HG03196 (cell line): ENCODE data around the gene LHPP.

Experiments used
- ATAC-seq: cut with Tn5 transposase; IDR thresholded peaks from one replicate; pipeline ENCODE4 v1.9.1; 2021; ENCODE audit not compliant: unreplicated experiment

Gene LHPP

DNA sequence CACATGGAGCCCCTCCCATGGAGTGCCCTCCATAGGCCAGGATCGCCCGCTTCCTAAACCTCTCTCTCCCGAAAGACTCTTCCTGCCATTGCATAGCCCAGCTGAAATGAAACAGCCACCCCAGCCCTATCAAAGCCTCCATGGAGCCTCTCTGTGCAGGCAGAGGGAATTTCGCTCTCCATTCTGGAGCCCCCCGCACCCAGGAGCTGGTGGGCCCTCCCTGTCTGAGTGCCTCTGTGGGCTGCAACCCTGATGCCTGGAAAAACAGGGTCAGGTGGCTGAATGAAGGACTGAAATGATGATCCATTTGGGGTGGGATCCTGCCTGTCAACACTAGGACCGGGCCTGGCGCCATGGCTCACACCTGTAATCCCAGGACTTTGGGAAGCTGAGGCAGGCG is 176.1 kb downstream of the LHPP start:
- ATAC-seq: no peak

DNA sequence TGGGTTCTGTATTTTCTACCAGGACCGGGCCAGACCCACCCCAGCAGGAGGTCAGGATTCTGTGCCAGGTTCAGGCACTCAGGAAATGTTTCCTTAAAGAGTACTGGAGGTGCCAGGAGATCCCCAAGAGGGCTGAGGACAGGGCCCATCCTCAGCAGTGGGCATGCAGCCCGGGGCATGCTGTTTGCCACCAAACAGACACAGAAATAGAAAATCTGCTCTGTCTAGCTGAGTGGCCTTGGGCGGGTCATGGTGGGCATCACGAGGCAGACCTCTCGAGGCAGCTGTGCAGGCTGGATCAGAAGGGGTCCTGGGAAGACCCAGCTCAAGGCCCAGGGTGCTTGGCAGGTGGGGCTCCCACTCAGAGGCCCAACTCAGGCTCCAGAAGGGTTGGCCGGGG is 177.6 kb downstream of the LHPP start:
- ATAC-seq: no peak

DNA sequence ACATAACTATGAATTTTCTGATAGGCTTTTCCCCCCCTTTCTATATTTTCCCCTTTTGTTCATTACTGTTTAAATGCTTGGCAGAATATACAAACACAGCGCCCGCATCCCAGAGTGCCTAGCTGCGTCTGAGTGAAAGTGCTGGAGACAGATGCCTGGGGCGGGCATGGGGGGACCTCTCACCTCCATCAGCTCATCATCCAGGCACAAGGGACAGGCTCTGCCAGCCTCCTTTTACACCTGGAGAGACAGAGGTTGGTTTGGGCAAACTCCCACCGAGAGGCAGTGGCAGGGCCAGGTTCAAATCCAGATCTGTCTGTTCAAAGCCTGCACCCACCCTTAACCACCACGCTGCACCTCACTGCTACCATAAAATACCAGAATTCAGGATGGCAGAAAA is 178.0 kb downstream of the LHPP start:
- ATAC-seq: no peak

DNA sequence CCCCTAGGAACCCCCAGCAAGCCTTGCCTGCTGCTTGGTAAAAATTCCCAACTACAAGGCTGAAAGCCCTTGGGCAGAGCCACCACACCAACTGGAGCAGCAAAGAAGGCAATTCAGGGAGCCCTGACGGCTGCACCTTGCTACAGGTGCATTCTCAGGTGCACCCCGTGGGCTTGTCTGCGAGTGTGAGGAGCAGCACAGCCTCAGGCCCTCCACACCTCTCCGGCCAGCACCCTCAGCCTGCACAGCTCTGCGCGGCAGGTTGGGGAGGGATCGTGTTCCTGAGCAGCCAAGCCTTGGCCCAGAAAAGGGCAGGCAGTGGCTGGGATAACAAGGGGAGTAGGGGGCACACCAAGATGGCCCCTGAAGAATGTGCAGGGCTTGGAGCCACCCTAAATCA is 178.4 kb downstream of the LHPP start:
- ATAC-seq: no peak

DNA sequence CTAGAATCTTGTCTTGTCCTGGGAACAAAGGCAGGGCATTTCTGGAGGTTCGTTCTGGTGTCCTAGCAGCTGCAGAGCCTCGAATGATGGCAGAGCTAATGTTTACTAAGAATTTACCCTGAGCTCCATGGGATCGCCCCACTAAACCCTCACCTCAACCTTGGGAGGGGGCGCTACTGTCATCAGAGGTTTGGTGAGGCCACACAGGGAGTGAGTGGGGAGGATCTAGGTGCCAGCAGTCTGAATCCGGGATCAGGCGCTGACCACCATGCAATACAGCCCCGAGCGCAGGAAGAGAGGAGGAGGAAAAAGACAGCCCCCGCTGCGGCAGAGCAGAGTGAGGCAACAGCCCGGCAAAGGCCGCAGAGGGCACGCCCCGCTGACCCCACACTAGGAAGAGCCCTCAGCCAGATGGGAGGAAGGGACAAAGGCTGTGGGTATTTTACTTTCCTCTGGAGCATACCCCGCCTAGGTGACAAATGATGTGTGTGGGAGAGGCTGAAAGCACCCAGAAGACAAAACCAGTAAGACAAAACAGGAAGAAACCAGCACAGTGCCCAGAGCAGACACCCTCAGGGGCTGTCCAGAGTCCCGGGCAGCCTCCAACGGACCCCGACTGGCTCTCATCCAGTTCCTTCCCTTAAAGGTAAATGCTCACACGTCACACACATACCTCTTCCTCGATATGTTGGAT is 179.1 kb downstream of the LHPP start:
- peak; percentile 48 for ATAC-seq

DNA sequence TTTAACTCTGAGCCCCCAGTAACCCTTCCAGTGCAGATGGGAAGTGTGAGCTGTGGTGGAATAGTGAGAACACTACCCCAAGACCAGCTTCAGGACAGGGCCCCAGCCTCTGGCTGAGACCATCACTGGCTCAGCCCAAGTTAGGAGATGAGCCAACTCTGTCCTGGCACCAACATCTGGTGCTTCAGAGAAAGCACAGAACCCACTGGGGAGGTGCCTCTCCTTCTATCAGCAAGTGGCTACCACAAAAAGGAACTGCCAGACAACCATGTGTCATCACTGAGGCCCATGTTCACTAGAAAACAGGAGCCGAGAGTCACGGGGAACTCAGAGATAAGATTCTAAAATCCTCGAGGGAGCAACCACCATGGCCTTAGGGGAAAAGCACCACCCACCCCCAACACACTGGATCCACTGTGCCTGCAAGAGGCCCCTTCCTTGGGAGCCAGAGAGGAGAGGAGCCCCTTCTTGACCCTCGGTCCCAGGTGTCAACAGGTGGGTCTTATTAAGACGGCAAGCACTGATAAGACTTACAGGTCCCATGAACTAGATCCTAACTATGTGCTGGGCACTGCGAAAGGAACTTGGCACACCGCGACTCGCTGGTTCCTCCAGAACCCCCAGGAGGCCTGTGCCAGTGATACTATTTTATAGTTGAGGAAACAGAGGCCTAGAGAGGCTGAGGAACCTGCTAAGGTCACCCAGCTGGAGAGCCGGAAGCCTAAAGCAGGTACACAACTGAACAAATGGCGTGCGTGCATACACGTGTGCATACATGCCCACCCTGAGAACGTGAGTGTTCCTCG is 179.9 kb downstream of the LHPP start:
- peak; percentile 48 for ATAC-seq

DNA sequence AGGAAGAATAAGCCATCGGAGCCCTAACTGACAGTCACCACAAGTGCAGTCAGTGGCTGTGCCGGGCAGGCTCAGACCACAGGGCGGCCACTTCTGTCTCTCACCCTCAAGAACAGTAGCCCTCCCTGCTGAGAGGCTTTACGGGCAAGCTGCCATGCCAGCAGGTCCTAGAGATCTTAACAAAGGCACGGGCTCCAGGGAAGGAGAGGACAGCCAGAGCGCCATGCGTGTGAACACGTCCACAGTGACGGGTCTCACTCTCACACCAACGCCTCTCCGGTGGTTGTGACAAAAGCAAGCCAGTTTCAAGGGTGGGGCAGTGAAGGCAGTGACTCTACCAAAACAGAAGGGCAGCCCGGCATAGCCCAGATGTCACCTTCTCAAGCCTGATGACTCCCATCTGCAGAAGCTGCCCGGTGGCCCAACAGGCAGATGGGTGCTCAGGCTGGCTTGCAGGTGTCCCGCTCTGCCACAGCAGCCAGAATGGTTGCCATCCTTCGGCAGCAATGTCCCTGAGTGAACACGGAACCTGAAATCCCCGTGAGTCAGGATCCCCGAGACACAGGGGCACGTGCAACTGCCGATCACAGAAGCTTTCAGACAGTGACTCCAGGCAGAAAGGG is 180.6 kb downstream of the LHPP start:
- ATAC-seq: no peak

DNA sequence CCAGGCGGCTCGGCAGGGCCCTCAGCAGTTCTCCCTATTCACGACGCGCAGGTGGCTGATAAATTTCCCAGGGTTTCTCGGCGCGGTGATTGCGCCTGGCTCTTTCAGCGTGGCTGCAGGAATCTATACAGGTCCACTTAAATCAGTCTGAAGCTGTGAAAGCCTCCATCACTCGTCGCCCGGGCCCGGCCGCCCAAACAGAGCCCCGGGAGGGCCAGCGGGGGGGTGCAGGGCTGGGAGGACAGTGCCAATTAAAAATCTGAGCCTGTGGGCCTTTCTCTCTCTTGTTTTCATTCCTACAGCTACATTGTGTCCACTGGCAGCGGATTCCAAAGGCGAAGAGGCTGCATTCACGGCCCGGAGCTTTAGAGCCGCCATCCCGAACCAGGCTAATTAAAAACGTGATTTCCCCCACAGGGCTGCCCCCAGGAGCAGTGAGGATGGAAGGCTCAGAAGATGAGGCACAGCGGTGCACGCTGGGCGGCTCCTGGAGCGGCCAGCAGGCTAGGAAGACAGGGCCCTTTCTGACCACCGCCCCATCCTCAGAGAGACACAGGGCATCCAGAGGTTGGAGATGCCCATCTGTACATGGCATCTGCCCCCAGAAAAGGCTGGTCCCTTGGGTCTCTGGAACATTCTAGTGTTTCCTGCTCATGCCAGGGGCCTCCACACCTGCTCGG is 181.8 kb downstream of the LHPP start:
- ATAC-seq: no peak

DNA sequence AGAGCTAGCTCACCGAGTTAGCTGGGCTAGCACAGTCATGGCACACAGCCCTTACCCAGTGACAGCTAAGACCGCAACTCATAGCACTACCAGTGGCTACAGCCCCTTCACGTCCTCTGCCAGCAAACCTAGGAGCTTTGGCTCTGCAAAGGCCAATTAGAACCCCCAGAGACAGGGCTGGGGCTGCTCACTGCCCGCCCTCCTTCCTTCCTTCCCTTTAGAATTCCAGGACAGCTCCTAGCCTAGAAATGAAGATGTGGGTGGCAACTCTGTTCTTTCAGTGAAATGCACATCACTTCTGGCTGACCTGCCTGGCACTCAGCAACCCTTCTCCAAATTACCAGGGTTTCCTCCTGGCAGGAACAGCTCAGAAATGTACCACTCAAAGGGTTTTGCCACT is 182.6 kb downstream of the LHPP start:
- no peak for ATAC-seq

DNA sequence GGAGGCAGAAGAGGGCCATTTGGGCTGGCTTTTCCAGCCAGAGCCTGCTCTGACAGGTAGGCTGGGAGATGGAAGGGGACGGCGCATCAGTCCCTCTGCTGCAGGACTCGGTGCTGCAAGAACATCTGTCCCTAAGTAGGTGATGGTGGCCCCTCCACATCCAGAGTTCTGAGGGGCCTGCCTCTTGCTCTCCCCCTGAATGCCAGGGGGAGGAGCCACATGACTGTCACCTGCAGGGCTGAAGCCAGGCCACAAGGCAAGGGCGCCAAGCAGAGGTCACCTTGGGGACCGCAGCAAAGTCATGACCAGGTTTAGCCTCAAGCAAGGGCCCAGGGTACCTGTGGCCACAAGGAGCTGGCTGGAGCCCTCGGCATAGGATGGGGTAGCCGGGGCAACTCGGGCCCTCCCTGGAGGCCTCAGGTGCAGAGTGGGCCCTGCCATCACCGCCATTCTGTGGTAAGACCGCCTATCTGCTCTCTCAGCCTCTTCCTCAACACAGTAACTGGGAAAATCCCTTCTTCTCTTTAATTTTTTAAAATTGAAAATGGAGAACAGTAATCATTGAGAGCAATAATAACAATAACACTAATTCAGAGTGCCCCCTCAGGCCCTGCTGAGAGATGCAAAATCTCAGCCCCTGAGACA is 183.3 kb downstream of the LHPP start:
- ATAC-seq: no peak

DNA sequence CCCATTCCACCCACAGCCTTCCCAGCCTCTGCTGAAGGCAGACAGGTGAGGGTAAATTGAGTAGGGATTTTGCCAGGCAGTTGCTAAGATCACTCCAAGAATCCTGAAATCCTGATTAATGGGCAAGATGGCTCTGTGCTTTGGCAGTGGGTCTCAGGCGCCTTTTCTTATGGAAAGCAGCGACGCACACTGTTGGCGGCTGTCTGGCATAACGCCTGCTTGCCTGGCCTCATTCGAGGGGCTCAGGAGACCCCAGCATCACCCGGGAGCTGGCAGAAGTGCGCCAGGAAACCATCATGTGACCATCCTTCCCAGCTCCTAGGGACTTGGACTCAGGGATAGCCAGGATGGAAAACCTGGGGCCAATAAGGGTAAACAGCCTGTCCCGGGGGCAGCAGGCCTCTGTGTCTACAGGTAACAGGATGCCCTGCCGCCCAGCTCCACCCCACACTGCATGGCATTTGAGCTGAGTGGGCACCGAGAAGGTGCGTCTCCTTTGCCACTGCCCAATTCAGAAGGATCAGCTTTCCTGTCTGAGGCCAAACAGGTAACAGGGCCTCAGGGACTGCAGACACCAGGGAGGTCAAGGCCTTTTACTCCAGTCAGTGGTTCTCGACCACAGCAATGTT is 184.0 kb downstream of the LHPP start:
- no peak for ATAC-seq

DNA sequence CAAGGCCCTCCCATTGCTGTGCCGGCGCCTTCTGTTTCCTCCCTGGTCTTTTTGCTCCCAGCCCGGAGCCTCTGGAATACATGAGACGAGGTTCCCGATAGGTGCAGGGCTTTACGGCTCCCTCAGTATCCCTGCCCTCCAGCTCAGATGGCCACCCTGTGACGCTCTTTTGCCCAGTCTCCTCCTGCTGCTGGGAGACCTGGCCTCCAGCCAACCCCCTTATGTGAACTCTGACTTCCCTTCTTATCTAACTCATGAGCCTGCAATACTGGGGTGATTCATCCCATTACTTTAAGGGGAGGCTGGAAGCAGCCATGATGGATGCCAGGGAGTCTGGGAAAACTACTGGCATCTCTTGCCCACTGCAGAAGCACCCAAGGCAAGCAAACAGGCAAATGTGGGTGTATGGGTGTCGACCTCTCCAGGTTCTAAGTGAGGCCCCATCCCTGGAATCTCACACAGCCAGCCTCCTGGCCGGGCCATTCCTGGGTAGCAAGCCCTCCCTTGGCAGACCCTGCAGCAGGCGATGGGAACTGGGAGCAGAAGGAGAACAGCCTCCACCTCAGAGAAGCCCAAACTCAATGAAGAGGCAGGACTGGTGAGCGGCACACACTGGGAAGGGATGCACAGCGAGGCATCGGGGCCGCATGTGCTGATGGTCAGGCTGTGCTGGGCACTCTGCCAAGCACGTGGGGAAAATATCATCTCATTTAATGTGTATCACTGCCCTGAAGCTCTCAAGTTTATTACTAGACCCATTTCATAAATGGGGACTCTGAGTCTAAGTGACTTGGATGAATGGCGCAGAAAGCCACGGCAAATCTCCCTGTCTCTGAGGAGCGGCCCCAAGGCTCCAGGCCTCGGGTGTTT is 185.1 kb downstream of the LHPP start:
- ATAC-seq: no peak

DNA sequence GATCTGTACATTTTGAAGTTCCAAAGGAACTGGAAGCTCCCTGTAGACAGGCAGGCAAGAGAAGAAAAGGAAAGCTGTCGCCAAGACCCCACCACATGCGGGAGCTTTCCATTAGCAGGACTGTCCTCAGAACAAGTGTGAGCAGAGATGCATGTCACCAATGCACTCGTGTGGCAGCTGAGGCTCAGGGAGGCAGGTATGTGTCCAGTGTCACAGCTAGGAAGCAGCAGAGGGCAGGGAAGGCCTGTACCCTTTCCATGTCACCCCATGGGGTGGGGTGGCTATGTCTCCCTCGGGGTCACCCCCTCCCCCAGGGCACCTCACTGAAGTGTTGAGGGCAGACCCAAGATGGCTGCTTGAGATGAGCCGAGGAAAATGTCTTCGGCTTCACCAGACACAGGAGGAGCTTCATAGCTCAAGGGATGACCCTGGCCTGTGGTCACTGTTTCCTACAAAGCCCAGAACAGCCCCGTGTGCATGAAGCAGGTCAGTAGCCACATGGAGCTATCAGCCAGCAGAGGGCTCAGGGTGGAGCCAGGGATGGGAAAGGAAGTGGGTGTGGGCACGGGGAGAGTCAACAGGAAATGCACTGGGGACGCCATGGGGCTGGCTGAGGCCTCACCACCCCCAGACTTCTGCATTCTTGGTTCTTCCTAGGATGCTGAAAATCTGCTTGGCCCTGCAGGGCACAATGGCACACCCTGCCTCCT is 186.0 kb downstream of the LHPP start:
- ATAC-seq: peak; percentile 72

DNA sequence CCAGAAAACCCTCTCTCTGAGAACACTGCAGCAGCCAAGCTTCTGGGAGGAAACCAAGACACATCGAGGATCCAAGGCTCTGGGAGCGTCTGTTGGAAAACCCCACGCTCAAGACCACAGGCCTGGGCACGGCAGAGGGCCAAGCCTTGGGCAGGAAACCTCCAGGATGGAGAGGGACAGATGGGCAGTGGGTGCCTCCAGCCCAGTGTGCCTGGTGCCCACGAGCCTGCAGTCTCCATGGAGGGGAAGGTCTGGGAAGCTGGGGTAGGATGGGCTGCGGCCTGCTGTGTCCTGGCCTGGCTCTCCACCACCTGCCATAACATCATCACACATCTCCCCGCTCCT is 186.5 kb downstream of the LHPP start:
- no peak for ATAC-seq

DNA sequence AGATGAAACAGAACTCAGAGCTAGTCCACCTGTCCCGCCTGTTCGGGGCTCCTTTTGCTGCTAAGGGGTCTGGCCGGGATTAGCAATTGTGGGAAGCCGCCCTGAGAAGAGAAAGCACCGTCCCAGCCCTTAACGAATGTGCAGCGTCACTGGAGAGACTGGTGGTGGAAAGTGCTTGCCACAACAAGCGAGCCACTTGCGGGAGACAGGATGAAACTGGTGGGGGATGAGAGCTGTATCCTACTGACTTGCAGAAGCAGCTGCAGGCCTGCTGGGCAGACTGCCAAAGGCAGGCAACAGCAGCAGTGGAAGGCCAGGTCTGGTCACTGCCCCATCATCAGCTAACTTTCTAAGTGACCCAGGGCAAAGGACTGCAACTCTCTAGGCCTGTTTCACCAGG is 187.1 kb downstream of the LHPP start:
- no peak for ATAC-seq

DNA sequence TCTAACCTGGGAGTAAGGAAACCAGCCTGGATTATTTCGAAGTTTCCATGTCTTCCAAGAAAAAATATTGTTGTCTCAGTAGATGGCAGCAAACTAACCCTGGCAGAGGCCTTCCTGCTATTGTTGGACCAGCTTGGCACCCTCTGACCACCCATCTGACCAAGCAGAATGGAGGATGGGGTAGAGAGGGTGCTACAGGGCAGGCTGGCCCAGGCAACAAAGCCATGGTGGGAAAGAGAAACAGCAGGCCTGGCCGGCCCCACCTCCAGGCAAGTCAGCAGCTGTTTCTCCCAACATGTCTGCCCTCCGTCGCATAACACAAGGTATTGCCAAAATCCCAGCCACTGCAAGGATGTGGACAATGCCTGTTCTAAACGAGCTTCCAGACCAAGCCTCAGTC is 187.6 kb downstream of the LHPP start:
- ATAC-seq: no peak

DNA sequence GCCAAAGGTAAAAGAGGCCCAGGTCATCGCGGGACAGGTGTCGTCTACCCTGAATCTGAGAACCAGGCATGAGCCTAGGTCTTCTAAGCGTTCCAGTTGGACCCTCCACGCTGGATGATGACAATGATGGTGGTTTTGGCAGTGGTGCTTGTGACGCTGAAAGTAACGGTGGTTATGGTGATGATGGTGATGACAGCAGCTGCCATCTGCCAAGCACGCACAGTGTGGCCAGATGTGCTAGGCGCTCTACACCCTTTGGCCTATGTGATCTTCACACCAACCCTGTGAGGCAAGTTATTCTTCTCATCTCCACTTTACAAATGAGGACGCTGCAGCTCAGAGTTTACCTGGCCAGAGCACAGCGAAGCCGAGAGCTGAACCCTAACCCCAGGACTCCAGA is 188.6 kb downstream of the LHPP start:
- no peak for ATAC-seq

DNA sequence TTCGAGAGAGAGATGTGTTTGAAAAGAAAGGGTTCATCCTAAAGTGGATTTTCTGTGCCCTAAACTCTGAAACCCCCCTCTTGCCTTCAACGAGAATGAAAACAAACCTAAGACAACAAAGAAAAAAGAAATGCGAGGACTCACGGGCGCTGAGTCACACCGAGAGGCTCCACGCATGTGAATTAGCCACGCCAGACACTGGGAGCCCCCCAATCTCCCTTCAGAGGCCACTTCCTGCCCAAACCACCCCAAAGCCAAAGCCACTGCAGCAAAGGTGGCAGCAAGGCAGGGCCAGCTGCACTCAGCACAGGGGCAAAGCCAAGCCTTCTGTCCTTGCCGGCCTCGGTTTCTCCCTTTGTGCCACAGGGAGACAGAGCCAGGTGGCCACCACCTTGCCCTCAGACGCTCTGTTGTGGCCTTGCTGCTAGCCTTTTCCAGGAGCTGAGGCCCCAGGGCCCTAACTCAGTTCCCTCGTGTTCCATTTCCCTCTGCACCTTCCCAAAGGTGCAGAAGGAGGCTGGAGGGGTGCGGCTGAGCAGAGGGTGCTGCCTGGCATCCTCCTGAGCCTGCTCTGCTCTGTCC is 189.3 kb downstream of the LHPP start:
- no peak for ATAC-seq

DNA sequence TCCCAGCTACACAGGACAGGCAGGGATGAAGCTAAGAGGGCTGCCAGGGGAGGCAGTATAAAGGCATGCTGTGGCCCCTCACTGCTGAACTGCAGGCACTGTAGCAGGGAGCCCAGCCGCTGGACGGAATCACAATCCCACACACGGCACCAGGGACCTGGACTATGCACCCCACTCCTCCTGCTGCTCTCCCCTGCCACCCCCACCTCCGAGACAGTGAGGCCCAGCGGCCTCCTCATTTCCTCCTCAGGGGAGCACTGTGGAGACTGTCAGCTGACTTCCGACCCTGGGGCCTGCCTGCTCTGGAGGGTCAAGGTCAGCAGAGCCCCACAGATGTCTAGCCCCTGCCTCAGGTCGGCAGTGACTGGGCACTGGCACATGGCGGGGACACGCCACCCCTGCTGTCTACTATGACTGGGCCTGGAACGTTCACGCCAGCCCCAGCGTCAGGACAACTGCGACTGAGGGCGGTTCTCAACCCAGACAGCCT is 189.8 kb downstream of the LHPP start:
- no peak for ATAC-seq
